ENCODE measurements around the gene SKA2.
A peak's percentile ranks its signal among the peaks of the same experiment; 100 is the strongest.
"Not testable (repeated sequence)": the region's sequence is repeated elsewhere in the genome, so short reads cannot be mapped to it uniquely, and the experiment has no call there.

SKA2 gene

GRCh38 chr17:59154721-59155438 lies at the start of gene SKA2:
TSS of gene SKA2 (minus strand) at chr17:59155186. CDS start at chr17:59155163, 23 bp downstream.
- no peak for DNase-seq (ENCODE audit: low spot score)

GRCh38 chr17:59202320-59202719 lies 47.3 kb upstream of the SKA2 start:
- no peak for DNase-seq (ENCODE audit: low spot score)

GRCh38 chr17:59199398-59199797 lies 44.4 kb upstream of the SKA2 start:
- DNase-seq (ENCODE audit: low spot score), result no peak

- peak; percentile 57 for DNase-seq (ENCODE audit: low spot score)
Measured at GRCh38 chr17:59193336-59193862, 38.4 kb upstream of the SKA2 start.

- DNase-seq (ENCODE audit: low spot score), result peak; percentile 32
Measured at GRCh38 chr17:59190806-59191205, 35.8 kb upstream of the SKA2 start.

- DNase-seq (ENCODE audit: low spot score), result no peak
Measured at GRCh38 chr17:59186850-59187249, 31.9 kb upstream of the SKA2 start.

- DNase-seq (ENCODE audit: low spot score), result no peak
Measured at GRCh38 chr17:59185997-59186396, 31.0 kb upstream of the SKA2 start.

- no peak for DNase-seq (ENCODE audit: low spot score)
Measured at GRCh38 chr17:59181481-59181880, 26.5 kb upstream of the SKA2 start.

- no peak for DNase-seq (ENCODE audit: low spot score)
Measured at GRCh38 chr17:59180626-59181025, 25.6 kb upstream of the SKA2 start.

- not testable (repeated sequence) for DNase-seq (ENCODE audit: low spot score)
Measured at GRCh38 chr17:59179601-59180000, 24.6 kb upstream of the SKA2 start.

- peak; percentile 25 for DNase-seq (ENCODE audit: low spot score)
Measured at GRCh38 chr17:59178266-59178985, 23.4 kb upstream of the SKA2 start.

- DNase-seq (ENCODE audit: low spot score), result no peak
Measured at GRCh38 chr17:59175076-59175475, 20.1 kb upstream of the SKA2 start.

- no peak for DNase-seq (ENCODE audit: low spot score)
Measured at GRCh38 chr17:59174671-59175070, 19.7 kb upstream of the SKA2 start.

GRCh38 chr17:59172436-59173004 lies 17.5 kb upstream of the SKA2 start:
- no peak for DNase-seq (ENCODE audit: low spot score)

- peak; percentile 47 for DNase-seq (ENCODE audit: low spot score)
Measured at GRCh38 chr17:59167571-59168001, 12.6 kb upstream of the SKA2 start.

GRCh38 chr17:59165933-59166342 lies 11.0 kb upstream of the SKA2 start:
- peak; percentile 59 for DNase-seq (ENCODE audit: low spot score)

GRCh38 chr17:59161477-59161876 lies 6.5 kb upstream of the SKA2 start:
- DNase-seq (ENCODE audit: low spot score), result no peak

GRCh38 chr17:59160157-59161025 lies 5.4 kb upstream of the SKA2 start:
- no peak for DNase-seq (ENCODE audit: low spot score)

GRCh38 chr17:59155439-59156177 lies 622 bp upstream of the SKA2 start, which contains the start of gene PRR11:
TSS of gene PRR11 (plus strand) at chr17:59155746. CDS start at chr17:59169753, 14,007 bp downstream.
- peak; percentile 100 for DNase-seq (ENCODE audit: low spot score)

- peak; percentile 63 for DNase-seq (ENCODE audit: low spot score)
Measured at GRCh38 chr17:59154292-59154720, 680 bp downstream of the SKA2 start.

- DNase-seq (ENCODE audit: low spot score), result no peak
Measured at GRCh38 chr17:59152925-59153324, 2.1 kb downstream of the SKA2 start.
